NK-92 (cell line): ENCODE results near the gene PLD4.

Experiments used
- DNase-seq: peaks from one replicate; lab custom pipeline; 2025; ENCODE audit not compliant: unreplicated experiment; lab: John Stamatoyannopoulos, UW

Gene PLD4

DNA sequence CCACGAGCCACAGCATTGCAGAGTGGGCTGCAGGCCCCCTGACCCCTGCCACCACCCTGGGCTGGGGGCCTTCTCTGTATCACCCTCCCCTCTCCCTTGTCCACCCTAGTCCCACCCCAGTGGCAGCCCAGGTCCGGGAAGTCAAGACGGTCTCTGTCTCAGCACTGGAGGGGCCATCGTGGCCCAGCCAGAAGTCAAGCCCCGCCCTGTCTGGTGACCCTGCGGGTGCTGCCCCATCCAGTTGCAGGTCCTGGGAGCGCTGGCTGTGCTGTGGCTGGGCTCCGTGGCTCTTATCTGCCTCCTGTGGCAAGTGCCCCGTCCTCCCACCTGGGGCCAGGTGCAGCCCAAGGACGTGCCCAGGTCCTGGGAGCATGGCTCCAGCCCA lies 2.7 kb downstream of the PLD4 start:
- DNase-seq = no peak

DNA sequence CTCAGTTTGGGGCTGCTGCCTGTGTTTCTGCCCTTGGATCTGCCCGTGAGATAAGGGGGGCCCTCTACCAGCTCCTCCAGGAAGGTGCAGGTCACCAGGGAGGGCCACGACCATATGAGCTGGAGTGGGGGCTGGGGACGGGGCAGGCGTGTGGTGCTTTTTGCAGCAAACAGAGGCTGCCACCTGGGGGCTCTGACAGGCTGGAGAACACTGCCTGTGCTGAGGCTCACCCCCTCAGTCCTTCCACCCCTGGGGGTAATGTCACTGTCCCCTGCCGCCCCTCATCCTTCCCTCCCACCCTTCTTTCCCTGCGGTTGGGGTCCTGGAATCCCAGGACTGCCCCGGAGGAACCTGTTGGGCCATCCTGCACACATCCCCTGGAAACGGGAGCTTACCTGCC lies 3.2 kb downstream of the PLD4 start:
- DNase-seq = no peak

DNA sequence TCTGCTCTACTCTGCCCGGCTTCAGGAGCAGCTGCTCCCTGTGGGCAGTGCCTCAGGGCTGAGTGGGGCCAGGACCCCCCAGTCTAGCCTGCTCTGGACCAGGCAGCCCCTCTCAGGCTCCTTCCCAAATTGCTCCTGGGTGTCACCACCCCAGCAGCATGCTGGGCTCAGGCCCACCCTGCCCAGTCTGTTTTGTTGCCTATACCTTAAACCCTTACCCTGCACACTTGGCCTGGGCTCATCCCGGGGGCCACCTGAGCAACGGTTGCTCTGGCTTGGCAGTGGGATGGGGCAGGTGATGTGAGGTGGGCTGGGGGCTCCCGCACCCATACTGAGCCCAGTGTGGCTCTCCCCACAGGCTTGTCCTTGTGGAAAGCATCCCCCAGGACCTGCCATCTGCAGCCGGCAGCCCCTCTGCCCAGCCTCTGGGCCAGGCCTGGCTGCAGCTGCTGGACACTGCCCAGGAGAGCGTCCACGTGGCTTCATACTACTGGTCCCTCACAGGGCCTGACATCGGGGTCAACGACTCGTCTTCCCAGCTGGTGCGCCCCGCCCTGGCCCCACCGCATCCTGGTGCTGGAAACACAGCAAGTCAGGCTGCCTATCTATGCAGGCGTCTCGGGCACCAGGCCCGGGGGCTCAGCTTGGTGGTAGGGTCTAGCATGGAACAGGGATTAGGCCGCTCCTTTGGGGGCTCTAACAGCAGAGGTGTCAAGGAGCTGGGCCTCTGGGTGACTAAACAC lies 3.9 kb downstream of the PLD4 start:
- DNase-seq = no peak

DNA sequence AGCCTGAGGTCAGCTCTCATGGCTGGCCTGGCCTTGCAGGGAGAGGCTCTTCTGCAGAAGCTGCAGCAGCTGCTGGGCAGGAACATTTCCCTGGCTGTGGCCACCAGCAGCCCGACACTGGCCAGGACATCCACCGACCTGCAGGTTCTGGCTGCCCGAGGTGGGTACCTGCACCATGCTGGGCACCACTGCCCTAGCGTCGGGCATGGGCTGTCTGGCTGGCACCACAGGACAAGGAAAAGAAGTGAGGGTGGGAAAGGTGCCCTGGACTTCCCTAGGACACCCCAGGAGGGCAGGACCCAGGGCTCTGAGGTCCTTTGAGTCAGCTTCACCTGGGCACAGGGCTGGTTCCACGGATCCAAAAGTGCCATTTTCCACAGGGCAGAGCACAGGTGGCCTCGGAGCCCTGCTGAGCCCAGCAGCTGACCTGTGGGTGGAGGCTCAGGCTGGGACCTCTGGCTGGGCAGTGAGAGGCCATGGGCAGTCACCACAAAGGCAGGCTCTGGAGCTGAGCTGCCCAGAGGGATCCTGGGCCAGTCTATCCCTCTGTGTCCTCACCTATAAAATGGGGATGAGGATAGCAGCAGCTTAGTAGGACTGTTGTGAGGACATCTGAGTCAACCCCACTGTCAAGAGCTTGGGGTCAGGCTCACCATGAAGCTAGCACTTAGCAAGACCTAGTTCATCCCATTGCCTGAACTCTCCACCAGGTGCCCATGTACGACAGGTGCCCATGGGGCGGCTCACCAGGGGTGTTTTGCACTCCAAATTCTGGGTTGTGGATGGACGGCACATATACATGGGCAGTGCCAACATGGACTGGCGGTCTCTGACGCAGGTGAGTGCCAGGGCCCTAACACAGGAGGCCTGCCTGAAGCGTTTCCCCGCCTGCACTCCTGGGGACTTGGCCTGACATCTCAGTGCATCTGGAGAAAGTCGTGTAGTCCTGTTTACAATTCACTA lies 4.9 kb downstream of the PLD4 start:
- DNase-seq = no peak

DNA sequence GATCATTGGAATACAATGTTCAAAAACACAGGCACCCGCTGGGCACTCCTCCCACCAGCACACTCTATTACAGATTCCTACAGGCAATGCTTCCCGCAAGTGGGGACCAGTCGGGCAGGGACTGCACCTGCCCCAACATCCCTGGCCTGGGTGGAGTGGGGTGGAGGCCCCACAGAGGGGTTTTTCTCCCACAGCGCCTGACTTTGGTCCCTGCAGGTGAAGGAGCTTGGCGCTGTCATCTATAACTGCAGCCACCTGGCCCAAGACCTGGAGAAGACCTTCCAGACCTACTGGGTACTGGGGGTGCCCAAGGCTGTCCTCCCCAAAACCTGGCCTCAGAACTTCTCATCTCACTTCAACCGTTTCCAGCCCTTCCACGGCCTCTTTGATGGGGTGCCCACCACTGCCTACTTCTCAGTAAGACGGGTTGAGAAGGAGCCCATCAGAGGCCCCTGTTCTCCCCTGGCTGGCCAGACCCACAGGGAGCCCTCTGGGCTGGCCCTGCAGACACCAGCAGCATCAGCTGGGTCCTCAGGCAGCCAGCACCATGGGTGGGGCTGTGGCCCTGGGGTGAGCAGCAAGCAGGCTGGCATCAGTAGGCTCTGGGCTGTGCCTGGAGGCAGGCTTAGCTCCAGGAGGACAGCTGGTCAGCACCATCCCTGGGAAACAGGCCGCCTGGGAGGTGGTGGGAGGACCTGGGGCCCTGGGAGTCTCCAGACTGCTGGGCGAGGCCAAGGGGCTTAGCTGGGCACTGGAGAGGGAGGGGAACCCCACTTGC lies 6.0 kb downstream of the PLD4 start:
- no peak for DNase-seq

DNA sequence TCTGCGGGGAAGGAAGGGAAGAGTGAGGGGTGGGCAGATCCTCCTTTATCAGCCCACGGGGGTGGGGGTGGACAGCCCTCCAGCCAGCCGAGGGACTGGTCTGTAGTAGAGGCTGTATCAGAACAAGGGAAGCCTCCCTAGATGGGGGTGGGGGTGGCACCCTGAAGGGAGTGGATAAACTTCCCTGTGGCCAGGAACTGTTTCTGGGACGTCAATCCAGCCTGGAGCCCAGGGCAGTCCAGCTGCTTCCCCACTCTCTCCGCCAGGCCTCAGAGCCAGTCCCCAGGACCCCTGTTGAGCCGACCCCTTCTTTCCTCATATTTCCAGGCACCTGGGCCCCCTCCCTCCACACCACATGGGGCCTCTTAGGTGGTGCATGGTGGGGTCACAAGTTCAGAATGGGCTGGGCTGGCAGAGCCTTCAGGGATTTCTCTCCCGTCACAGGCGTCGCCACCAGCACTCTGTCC lies 6.7 kb downstream of the PLD4 start:
- DNase-seq = no peak

DNA sequence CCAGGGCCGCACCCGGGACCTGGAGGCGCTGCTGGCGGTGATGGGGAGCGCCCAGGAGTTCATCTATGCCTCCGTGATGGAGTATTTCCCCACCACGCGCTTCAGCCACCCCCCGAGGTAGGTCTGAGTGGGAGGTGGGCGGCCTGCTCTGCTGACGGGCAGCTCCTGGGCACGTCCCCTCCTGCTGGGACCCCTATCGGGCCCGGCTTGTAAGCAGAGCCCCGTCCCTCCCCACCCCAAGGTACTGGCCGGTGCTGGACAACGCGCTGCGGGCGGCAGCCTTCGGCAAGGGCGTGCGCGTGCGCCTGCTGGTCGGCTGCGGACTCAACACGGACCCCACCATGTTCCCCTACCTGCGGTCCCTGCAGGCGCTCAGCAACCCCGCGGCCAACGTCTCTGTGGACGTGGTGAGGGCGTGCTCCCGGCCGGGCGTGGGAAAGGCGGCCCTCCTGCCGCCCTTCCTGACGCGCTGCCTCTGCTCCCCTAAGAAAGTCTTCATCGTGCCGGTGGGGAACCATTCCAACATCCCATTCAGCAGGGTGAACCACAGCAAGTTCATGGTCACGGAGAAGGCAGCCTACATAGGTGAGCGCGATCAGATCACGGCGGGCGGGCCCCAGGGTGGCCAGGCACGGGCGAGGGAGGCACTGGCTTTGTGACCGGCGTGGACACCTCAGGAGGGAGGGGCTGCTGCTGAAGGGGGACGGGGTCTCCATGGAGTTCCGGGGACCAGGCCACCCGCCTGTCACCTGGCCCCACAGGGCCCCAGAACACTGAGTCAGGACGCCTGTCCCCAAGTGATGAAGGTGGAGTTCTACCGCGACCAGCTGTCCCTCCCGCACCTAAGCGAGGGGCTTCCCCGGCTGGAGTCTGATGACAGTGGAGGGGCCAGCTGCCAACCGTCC lies 7.3 kb downstream of the PLD4 start:
- DNase-seq = no peak

DNA sequence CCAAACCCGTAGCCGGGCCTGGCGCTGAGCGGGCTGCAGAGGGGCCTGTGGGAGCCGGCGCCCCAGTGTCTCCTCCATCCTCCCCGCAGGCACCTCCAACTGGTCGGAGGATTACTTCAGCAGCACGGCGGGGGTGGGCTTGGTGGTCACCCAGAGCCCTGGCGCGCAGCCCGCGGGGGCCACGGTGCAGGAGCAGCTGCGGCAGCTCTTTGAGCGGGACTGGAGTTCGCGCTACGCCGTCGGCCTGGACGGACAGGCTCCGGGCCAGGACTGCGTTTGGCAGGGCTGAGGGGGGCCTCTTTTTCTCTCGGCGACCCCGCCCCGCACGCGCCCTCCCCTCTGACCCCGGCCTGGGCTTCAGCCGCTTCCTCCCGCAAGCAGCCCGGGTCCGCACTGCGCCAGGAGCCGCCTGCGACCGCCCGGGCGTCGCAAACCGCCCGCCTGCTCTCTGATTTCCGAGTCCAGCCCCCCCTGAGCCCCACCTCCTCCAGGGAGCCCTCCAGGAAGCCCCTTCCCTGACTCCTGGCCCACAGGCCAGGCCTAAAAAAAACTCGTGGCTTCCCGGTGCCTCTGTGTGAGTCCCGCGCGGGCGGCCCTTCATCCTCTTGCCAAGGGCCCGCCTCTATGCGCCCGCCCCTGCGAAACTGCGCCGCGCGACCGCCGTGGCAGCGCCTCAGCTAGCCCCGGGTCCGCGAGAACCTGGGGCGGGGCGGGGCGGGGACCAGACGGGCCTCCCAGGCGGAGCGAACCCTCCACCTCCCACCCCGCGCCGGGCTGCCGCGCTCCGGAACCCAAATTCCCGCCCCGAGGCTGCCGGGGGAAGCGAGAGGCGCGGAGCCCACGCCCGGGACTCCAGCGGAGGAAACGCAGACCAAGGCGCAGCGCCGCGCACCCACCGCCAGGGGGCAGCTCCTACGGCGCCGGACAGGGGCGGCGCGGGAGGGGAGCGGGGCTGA lies 8.3 kb downstream of the PLD4 start:
- no peak for DNase-seq

DNA sequence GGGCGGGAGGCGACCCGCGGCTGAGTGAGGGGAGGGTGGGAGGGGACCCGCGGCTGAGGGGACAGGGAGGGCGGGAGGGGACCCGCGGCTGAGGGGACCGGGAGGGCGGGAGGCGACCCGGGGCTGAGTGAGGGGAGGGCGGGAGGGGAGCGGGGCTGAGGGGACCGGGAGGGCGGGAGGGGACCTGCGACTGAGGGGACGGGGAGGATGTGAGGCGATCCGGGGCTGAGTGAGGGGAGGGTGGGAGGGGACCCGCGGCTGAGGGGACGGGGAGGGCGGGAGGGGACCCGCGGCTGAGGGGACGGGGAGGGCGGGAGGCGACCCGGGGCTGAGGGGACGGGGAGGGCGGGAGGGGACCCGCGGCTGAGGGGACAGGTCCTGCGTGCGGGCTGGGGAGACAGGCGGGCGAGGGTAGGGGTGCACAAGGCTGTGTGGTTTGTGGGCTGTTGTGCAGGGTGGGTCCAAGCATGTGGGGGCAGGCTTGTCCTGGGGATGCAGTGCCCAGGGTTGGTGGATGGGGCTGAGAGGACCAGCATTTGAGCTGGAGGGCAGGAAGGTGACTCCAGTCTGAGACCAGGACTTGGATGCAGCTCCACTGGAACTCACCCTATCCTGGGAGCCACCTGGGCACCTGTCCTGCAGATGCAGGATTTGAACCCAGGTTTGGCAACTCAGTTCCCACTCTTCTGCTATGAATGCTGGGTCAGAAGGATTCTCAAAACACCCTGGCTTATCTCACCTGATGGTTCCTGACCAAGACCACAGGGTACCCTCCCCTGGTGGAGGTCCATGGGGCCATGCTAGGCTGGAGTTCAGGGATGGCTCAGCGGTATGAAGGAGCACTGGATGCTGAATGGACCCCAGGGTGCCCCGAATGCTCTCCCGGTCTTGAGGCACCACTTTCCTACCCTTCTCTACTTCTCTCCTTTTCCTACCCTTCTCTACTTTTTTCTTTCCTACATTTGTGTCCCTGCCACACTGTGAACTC lies 9.4 kb downstream of the PLD4 start:
- DNase-seq = no peak

DNA sequence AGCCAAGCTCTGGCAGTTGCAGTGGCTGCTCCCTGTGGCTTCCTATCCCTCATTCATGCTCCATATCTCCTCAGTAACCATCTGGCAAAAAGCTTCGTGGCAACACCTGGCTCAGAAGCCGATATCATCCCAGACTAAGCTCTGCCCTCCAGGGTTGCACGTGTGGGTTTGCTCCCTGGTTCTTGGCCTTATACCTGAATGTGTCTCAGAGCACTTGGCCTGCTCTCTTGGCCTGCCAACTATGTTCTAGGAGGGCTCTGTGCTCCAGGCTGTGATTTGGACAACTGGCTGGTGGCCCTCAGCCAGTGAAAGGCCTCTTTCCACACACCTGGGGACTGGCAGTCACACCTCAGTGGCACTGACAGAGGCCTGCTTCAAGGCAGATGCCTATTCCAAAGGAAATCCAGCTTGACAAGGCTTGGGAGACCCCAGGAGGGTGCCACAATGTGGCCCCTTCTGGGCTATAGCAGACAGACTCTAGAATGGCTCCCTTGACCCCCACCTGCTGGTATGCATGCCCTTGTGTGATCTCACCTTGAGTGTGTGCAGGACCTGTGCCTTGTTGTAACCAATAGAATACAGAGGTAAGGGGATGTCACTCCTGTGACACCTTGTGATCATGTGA lies 10.5 kb downstream of the PLD4 start:
- DNase-seq = no peak

DNA sequence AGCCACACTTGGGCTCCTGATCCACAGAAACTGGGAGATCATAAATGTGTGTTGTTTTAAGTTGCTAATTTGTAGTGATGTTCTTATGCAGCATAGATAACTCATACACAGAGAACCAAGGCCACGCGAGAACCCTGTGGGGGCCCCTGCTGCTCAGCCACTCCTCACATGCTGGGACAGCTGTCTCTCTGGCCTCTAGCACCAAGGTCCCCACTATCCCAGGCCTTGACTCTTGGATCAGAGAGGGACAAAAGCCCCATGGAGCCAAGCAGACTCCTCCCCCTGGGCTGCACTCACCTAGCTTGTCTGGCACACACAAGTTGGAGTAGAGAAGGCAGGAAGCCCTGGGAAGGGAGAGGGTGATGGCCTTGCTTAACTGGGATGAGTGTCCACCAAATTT lies 11.3 kb downstream of the PLD4 start:
- DNase-seq = no peak

DNA sequence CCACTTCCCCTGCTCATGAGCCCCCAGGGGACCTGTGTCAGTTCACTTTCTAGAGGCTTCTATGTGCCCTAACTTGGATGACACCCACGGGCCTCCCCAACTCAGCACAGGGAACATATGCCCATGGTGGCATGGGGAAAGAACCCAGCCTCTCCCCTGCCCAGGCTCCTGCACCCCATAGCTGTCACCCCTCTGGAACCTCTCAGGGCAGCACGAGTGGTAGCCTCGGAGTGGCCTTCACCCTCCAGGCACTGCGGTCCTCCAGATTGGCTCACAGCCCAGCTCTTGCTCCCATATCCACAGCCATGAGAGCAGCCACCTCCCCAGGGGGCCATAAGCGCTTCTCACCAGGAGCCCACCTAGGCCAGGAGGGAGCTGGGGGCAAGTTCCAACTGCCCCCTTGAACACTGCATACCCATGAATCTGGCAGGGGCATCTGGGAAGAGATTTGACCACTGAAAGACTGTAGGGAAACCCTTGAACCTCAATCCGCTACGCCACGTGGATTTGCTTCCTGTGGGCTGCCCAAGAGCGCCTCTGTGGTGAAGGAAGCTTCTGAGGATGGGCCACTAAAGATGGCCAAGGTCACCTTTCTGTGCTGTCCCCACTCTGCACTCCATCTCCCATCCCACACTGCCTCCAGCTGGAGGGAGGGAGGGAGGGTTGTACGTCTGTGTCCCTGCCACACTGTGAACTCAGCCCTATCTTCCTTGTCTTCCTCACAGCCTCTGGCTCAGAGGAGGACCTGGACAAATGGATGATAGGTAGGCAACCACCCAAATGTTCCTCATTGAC lies 11.9 kb downstream of the PLD4 start:
- no peak for DNase-seq

DNA sequence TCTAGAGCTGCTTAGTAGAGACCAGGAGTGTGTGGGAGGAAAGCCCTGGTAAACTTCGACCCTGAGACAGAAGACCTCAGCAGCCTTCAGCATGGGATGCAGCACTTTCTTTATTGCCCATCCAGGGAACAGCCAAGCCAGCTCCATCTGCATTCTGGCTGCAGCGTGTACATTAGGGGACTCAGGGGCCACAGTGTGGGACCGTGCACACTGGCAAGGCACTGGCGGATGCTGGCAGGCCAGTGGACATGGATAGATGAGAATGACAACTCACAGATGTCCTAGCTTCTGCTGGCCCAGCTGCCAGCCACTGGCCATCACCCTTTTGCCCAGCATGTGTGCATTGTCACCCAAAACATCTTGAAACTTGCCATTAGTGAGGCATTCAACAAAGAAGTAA lies 12.5 kb downstream of the PLD4 start:
- no peak for DNase-seq

DNA sequence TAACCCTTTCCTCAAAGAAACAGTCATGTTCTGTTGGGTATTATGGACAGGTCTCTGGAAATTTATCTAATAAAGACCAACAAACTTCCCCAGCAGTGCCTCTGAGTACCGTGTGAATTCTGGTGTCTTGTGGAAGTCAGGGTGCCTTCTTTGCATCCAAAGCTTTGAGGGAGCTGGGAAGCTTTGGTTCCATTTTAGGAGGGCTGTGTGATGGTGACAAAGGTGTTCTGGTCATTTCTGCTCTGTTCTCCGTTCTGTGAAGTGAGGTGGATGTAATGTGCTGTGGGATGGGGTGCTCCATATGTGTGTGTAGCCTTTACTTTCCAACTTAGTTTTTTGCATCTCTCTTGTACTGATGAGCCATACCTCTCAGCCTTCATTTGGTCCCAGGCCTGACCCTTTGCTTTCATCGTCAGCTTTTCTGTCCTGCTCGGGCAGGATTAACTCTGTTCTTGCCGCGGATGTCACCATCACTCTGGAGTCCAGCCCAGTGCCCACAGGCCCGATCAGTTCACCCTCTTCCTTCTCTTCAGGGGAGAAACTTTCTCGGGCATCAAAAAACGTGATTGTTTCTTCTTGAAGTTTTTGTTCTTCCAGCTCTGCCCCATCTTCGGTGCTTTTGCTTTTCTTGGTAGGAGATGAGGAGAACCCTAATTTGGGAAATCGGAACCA lies 13.2 kb downstream of the PLD4 start:
- no peak for DNase-seq

DNA sequence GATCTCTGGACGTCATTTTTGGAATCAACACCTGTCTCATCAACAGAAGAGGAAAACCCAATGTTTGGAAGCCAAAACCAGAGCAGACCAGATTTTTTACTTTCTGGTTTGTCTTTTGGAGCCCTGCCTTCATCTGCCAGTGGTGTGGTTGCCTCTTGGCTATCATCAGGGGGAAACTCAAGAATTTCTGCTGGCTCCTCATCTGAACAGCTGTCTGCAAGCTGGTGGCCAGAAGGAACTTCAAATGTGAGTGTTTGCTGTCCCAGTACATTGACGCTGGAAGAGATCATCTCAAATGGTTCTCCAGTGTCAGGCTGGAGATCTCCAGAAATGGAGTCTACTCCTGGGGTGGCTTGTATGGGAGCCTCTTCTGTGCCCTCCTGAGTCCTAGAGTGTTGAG lies 13.8 kb downstream of the PLD4 start:
- no peak for DNase-seq

DNA sequence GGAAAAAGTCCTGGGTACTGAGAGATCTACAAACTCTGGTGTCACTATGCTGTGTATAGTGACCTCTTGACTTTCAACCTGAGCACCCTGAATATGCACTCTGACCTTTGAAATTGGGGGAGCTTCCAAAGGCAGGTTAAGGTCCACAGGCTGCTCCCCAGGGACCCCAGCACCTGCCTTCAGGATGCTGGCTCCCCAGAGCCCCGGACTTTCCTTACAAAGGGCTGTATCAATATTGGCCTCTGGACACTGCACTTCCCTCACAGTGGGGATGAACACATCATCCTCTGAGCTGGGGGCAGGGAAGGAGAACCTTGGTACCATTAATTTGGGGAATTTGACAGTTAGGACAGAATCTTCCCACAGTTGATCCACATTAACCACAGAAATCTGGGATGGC lies 14.3 kb downstream of the PLD4 start:
- no peak for DNase-seq
